Effector memory CD4-positive, alpha-beta T cell (primary cell): ENCODE measurements around the gene TENM4.

Experiments used
- DNase-seq, 3 donors: peaks; one replicate each; pipeline ENCODE4 v3.0.0-alpha.2; 2020
- H3K27ac ChIP-seq: 2 replicates; pipeline ENCODE4 v1.7.0; 2013; ENCODE audit warnings: mild to moderate bottlenecking, low read length, moderate library complexity; ENCODE audit not compliant: insufficient read depth, poor library complexity, severe bottlenecking
- H3K27me3 ChIP-seq: replicated peaks from 2 replicates; pipeline ENCODE4 v1.7.0; 2013; ENCODE audit warnings: mild to moderate bottlenecking, low read length; ENCODE audit not compliant: insufficient read depth, control insufficient read depth, poor library complexity, severe bottlenecking
- H3K36me3 ChIP-seq: 2 replicates; pipeline ENCODE4 v1.7.0; 2013; ENCODE audit warnings: mild to moderate bottlenecking, low read length, moderate library complexity; ENCODE audit not compliant: control insufficient read depth, insufficient read depth
- H3K4me1 ChIP-seq: 2 replicates; pipeline ENCODE4 v1.7.0; 2013; ENCODE audit warnings: low read length, mild to moderate bottlenecking; ENCODE audit not compliant: control insufficient read depth, insufficient read depth, poor library complexity, severe bottlenecking
- H3K4me3 ChIP-seq: 2 replicates; pipeline ENCODE4 v1.7.0; 2013; ENCODE audit warnings: low read length, low read depth, mild to moderate bottlenecking; ENCODE audit not compliant: insufficient read depth, poor library complexity, severe bottlenecking
- H3K9me3 ChIP-seq: 2 replicates; pipeline ENCODE4 v1.7.0; 2013; ENCODE audit warnings: mild to moderate bottlenecking, low read length, moderate library complexity; ENCODE audit not compliant: control insufficient read depth

The TENM4 gene

GRCh38 chr11:79269611-79270307 lies 171.1 kb downstream of the TENM4 start:
- Histone ChIP-seq H3K9me3 (no peaks in the 10 kb centered on the region), H3K4me3 (no peak overlapping the region), H3K4me1 (no peaks in the 10 kb centered on the region), H3K27ac (no peak overlapping the region), H3K36me3 (no peaks in the 10 kb centered on the region), H3K27me3 (no peaks in the 10 kb centered on the region)
- no peak for DNase-seq

- DNase-seq, result no peak
- no peaks in the 10 kb centered on the region for H3K4me1 ChIP-seq
- H3K27me3 ChIP-seq, result no peaks in the 10 kb centered on the region
- no peaks in the 10 kb centered on the region for H3K36me3 ChIP-seq
- H3K9me3 ChIP-seq, result no peaks in the 10 kb centered on the region
- no peak overlapping the region for H3K4me3 ChIP-seq
- no peak overlapping the region for H3K27ac ChIP-seq
These were observed 174.4 kb downstream of the TENM4 start for GRCh38 chr11:79266396-79266795.

- no peaks in the 10 kb centered on the region for H3K36me3 ChIP-seq
- no peak for DNase-seq
- H3K4me3 ChIP-seq, result no peak overlapping the region
- no peaks in the 10 kb centered on the region for H3K27me3 ChIP-seq
- no peak overlapping the region for H3K27ac ChIP-seq
- no peaks in the 10 kb centered on the region for H3K4me1 ChIP-seq
- no peaks in the 10 kb centered on the region for H3K9me3 ChIP-seq
These were observed 175.0 kb downstream of the TENM4 start for GRCh38 chr11:79265756-79266322.

- Histone ChIP-seq H3K27me3 (no peaks in the 10 kb centered on the region), H3K36me3 (no peaks in the 10 kb centered on the region), H3K4me3 (no peak overlapping the region), H3K4me1 (no peaks in the 10 kb centered on the region), H3K27ac (no peak overlapping the region), H3K9me3 (no peaks in the 10 kb centered on the region)
- DNase-seq, result no peak
These were observed 176.5 kb downstream of the TENM4 start for GRCh38 chr11:79264284-79264683.

- Histone ChIP-seq H3K27me3 (no peaks in the 10 kb centered on the region), H3K36me3 (no peaks in the 10 kb centered on the region), H3K4me3 (no peak overlapping the region), H3K27ac (no peak overlapping the region), H3K9me3 (no peaks in the 10 kb centered on the region), H3K4me1 (no peaks in the 10 kb centered on the region)
- no peak for DNase-seq
These were observed 177.8 kb downstream of the TENM4 start for GRCh38 chr11:79263001-79263400.

- no peak for DNase-seq
- Histone ChIP-seq H3K27ac (no peak overlapping the region), H3K36me3 (no peaks in the 10 kb centered on the region), H3K9me3 (no peaks in the 10 kb centered on the region), H3K4me3 (no peak overlapping the region), H3K27me3 (no peaks in the 10 kb centered on the region), H3K4me1 (no peaks in the 10 kb centered on the region)
These were observed 178.6 kb downstream of the TENM4 start for GRCh38 chr11:79262221-79262620.

GRCh38 chr11:79261684-79262083 lies 179.1 kb downstream of the TENM4 start:
- Histone ChIP-seq H3K27me3 (no peaks in the 10 kb centered on the region), H3K4me3 (no peak overlapping the region), H3K36me3 (no peaks in the 10 kb centered on the region), H3K4me1 (no peaks in the 10 kb centered on the region), H3K9me3 (no peaks in the 10 kb centered on the region), H3K27ac (no peak overlapping the region)
- DNase-seq, result no peak

GRCh38 chr11:79259800-79260199 lies 181.0 kb downstream of the TENM4 start:
- no peaks in the 10 kb centered on the region for H3K27me3 ChIP-seq
- no peak for DNase-seq
- H3K36me3 ChIP-seq, result no peaks in the 10 kb centered on the region
- no peak overlapping the region for H3K27ac ChIP-seq
- no peaks in the 10 kb centered on the region for H3K9me3 ChIP-seq
- H3K4me3 ChIP-seq, result no peak overlapping the region
- no peaks in the 10 kb centered on the region for H3K4me1 ChIP-seq

- Histone ChIP-seq H3K4me1 (no peaks in the 10 kb centered on the region), H3K27ac (no peak overlapping the region), H3K4me3 (no peak overlapping the region), H3K36me3 (no peaks in the 10 kb centered on the region), H3K9me3 (no peaks in the 10 kb centered on the region), H3K27me3 (no peaks in the 10 kb centered on the region)
- no peak for DNase-seq
These were observed 182.3 kb downstream of the TENM4 start for GRCh38 chr11:79258576-79258975.

- Histone ChIP-seq H3K27me3 (no peaks in the 10 kb centered on the region), H3K4me1 (no peaks in the 10 kb centered on the region), H3K9me3 (no peaks in the 10 kb centered on the region), H3K36me3 (no peaks in the 10 kb centered on the region), H3K4me3 (no peak overlapping the region), H3K27ac (no peak overlapping the region)
- no peak for DNase-seq
These were observed 184.9 kb downstream of the TENM4 start for GRCh38 chr11:79255965-79256364.
